Mucosa of descending colon (tissue), 3 donors: ENCODE measurements around the gene LMF1. TPM values are rescaled to one million over a fixed set of nuclear protein-coding genes. Genes with fewer than 3 reads are reported as not detected.
A peak's percentile ranks its signal among the peaks of the same experiment; 100 is the strongest.

Experiments used
- ATAC-seq: fragments of 200-7000 bp; cut with Tn5 transposase; one replicate; pipeline ENCODE4 v1.9.1; 2020; ENCODE audit warnings: mild to moderate bottlenecking, moderate library complexity
- DNase-seq, 3 donors: peaks; one replicate each; pipeline ENCODE4 v3.0.0-alpha.2; 2020
- H3K36me3 ChIP-seq: fragments of 200-600 bp; one replicate; pipeline ENCODE4 v1.8.0; 2021; ENCODE audit warnings: low read depth, mild to moderate bottlenecking
- H3K4me1 ChIP-seq: fragments of 200-600 bp; one replicate; pipeline ENCODE4 v1.8.0; 2021; ENCODE audit warnings: low read depth, mild to moderate bottlenecking
- H3K4me3 ChIP-seq: fragments of 200-600 bp; one replicate; pipeline ENCODE4 v1.8.0; 2021; ENCODE audit warnings: mild to moderate bottlenecking
- H3K9me3 ChIP-seq: fragments of 200-600 bp; one replicate; pipeline ENCODE4 v1.8.0; 2021; ENCODE audit warnings: mild to moderate bottlenecking
- intact Hi-C, 2 donors: fragments of 100-400 bp; cut with DNase I in 1 of 2; cut with micrococcal nuclease in 1 of 2; formaldehyde crosslinking; loops; one replicate each; pipeline versions ENCODE4 v1.11.0 to v1.11.1; 2022; cut with DNase I, micrococcal nuclease
- total RNA-seq, 3 donors: library from RNA; stranded (reverse); fragmentation: NEBNext Ultra II Directional in 2 of 3; extraction: Animal tissue kit (Norgen Biotek cat#: 25700) in 2 of 3; gene quantifications; one replicate each; pipeline versions ENCODE4 v1.2.1 to v1.2.4, GENCODE V29; 2021 to 2023
- TF ChIP-seq, protein P1 (sequence below): fragments of 200-600 bp; IDR thresholded peaks from one replicate; pipeline ENCODE4 v1.8.0; 2022; ENCODE audit warnings: antibody characterized with exemption, mild to moderate bottlenecking
- donor health status: DM: no; HTN: no; CAD: no; lungs with moderate emphysema.
- donor health status: DM: no; HTN: no; CAD: no.
- donor health status: DM: no; HTN: yes; CAD: no.

LMF1 gene
- total RNA-seq, 3 donors from 2014 or later = 16.4 to 26.5 (median 25.1) TPM

DNA sequence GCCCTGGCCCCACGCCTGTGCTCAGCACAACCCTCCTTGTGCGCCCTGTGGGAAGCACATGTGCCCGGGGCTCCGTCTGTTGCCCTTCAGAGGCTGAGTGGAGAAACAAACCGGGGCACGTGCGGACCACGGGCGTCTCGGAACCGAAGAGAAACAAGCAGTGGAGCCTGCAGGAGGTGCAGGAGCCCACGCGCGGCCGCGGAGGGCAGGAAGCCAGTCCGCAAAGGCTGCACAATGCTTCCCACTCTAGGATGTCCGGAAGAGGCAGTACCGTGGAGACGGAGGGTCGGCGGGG, 94.8 kb downstream of the LMF1 start:
- H3K4me3 ChIP-seq = no peak overlapping the region
- H3K9me3 ChIP-seq = no peaks in the 10 kb centered on the region
- intact Hi-C loops = no loop called here
- TF ChIP-seq, protein P1, sequence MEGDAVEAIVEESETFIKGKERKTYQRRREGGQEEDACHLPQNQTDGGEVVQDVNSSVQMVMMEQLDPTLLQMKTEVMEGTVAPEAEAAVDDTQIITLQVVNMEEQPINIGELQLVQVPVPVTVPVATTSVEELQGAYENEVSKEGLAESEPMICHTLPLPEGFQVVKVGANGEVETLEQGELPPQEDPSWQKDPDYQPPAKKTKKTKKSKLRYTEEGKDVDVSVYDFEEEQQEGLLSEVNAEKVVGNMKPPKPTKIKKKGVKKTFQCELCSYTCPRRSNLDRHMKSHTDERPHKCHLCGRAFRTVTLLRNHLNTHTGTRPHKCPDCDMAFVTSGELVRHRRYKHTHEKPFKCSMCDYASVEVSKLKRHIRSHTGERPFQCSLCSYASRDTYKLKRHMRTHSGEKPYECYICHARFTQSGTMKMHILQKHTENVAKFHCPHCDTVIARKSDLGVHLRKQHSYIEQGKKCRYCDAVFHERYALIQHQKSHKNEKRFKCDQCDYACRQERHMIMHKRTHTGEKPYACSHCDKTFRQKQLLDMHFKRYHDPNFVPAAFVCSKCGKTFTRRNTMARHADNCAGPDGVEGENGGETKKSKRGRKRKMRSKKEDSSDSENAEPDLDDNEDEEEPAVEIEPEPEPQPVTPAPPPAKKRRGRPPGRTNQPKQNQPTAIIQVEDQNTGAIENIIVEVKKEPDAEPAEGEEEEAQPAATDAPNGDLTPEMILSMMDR = no peak
- DNase-seq (no peak), ATAC-seq (no peak)
- H3K4me1 ChIP-seq = no peaks in the 10 kb centered on the region
- H3K36me3 ChIP-seq = no peaks in the 10 kb centered on the region

DNA sequence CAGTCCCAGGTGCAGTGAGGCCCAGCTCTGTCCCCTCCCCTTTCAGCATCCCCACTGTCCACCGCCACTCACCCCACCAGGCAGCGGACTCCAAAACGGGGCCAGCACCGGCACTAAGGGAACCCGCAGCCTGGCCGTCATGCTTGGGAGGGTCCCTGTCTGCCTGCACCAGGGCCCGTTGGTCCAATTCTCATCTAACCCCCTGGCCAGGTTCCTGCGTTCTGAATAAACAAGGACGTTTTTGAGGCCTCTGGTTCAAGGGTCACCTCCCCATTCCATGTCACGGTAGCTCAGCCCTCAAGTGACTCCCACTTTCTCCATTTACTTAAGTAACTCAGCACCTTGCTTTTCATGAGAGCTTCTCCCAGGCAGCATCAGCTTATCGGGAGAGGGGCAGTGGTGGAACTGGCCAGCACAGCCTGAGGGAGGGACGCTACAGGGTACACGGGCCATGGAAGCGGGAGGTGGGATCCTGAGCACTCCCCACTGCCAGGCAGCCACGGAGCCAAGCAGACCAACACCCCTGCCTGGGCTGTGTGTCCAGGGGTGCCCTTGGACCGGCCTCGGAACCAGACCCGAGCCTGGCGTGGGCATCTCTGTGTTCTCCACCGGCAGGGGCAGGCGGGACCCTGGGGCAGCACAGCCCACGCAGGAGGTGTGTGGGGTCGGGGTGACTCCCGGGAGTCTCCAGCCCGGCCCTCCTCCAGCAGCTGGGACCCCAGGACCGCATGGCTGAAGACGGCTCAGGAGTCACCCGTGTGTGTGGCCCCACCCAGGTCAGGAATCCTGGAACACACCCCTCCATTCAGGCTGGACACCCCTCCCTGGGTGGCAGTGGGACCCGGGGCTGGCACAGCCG, 95.4 kb downstream of the LMF1 start:
- no peaks in the 10 kb centered on the region for H3K9me3 ChIP-seq
- ATAC-seq (no peak), DNase-seq (peak in 1 of 3 donors; percentile 36)
- H3K4me3 ChIP-seq = no peak overlapping the region
- intact Hi-C loops = no loop called here
- H3K36me3 ChIP-seq = no peaks in the 10 kb centered on the region
- TF ChIP-seq, protein P1 = no peak
- no peaks in the 10 kb centered on the region for H3K4me1 ChIP-seq

DNA sequence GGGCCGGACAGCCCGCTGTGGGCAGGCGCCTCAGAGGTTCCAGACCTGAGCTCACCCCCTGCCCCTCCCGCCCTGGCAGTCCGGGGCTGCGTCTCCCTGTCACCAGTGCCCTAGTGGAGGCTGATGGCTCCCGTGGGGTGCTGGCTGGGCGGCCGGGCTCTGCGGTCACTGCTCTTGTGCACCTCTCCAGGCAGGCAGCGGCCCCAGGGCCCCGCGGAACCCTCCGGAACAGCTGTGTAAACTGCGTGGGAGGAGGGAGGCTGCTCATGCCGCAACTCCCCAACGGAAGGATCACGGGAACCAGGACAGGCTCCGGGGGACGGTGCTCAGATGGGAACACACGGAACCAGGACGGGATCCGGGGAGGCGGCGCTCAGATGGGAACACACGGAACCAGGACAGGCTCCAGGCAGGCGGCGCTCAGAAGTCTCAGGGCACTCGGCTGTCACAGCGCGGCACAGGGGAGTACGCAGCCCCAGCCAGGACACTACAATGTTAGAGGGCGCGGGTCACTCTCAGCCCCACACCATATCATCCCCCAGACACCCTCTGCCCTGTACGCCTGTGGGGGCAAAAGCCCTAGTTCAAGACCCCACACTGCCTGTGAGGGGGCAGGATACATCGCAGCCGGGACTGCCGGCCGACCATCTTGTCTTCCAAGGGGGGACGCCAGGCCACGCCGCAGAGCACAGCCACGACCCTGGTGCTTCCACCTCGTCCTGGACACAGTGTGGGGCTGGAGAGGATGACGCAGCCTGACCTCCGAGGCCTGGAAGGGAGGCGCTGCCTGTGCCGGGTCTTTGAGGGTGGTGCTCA, 96.2 kb downstream of the LMF1 start:
- H3K4me3 ChIP-seq = no peak overlapping the region
- H3K36me3 ChIP-seq = no peaks in the 10 kb centered on the region
- intact Hi-C loops = no loop called here
- H3K4me1 ChIP-seq = no peaks in the 10 kb centered on the region
- DNase-seq = peak in 1 of 3 donors; percentile 33
- TF ChIP-seq, protein P1 = no peak
- no peak for ATAC-seq
- no peaks in the 10 kb centered on the region for H3K9me3 ChIP-seq

DNA sequence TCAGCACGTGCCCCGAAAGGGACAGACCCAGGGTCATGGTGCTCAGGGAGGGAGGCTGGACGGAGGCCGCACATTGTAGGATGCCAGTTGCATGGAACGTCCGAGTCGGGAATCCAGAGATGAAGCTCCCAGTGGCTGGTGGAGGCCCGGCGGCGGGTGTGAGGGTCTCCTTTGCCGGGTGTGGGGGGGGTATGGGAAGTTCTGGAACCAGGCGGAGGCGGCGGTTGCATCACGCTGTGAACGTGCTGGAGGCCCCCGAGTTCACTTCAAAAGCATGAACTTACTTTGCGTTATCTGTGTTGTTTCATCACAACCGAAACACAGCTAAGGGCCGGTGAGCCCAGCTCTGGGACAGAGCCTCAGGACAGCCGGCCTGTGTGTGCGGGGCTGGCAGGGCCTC, 96.9 kb downstream of the LMF1 start:
- Histone ChIP-seq H3K9me3 (no peaks in the 10 kb centered on the region), H3K36me3 (no peaks in the 10 kb centered on the region), H3K4me1 (no peaks in the 10 kb centered on the region), H3K4me3 (no peak overlapping the region)
- DNase-seq (peak in 1 of 3 donors; percentile 39), ATAC-seq (no peak)
- TF ChIP-seq, protein P1 = no peak
- intact Hi-C loops = no loop called here

DNA sequence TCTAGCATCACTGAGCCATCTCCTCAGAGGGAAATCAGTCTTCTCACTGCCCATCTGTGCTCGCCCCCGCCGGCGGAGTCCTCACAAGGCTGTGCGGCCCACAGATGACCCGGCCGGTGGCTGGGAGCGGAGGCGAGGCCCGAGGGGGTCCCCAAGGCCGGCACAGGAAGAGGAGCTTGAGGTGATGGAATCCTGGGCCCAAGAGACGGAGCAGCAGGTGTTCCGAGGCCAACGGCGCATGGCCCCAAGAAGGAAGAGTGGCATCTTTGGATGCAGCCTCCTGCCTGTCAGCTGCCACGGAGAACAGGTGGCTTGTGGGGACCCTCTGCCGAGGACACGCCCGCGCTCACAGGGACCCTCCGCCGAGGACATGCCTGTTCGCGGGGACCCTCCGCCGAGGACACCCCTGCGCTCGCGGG, 97.5 kb downstream of the LMF1 start:
- intact Hi-C loops = no loop called here
- peak in 1 of 3 donors; percentile 30 for DNase-seq
- H3K4me1 ChIP-seq = no peaks in the 10 kb centered on the region
- no peak overlapping the region for H3K4me3 ChIP-seq
- TF ChIP-seq, protein P1 = no peak
- H3K9me3 ChIP-seq = no peaks in the 10 kb centered on the region
- no peaks in the 10 kb centered on the region for H3K36me3 ChIP-seq
- no peak for ATAC-seq
